Activated CD8-positive, alpha-beta T cell treated with anti-CD3 and anti-CD28 coated beads for 36 hours (primary cell): ENCODE data around the gene ALAD. TPM values are rescaled to one million over a fixed set of nuclear protein-coding genes. Genes with fewer than 3 reads are reported as not detected.

ENCODE experiments used
- ATAC-seq: fragments of 200-7000 bp; cut with Tn5 transposase; one replicate; pipeline ENCODE4 v1.10.0; 2021; ENCODE audit warnings: mild to moderate bottlenecking, moderate library complexity
- CTCF ChIA-PET: fragments of 350-600 bp; sonication (Branson Sonifier 250); formaldehyde crosslinking; loops from one replicate; lab custom pipeline; 2021; ENCODE audit warnings: antibody characterized with exemption; lab: Charles Lee
- POLR2A ChIA-PET: fragments of 350-600 bp; sonication (Branson Sonifier 250); formaldehyde crosslinking; loops from one replicate; lab custom pipeline; 2021; ENCODE audit warnings: antibody characterized with exemption; lab: Charles Lee
- DNase-seq: peaks from one replicate; pipeline ENCODE4 v3.0.0-alpha.2; 2020
- H3K27ac Mint-ChIP-seq: one replicate; pipeline ENCODE4 v1.8.0; 2021; ENCODE audit warnings: mild to moderate bottlenecking, mixed read lengths
- H3K27me3 Mint-ChIP-seq: one replicate; pipeline ENCODE4 v1.8.0; 2021; ENCODE audit warnings: mixed read lengths
- H3K36me3 Mint-ChIP-seq: one replicate; pipeline ENCODE4 v1.8.0; 2021; ENCODE audit warnings: low read depth, mixed read lengths
- H3K4me1 Mint-ChIP-seq: one replicate; pipeline ENCODE4 v1.8.0; 2021; ENCODE audit warnings: low read depth, mixed read lengths
- H3K4me3 Mint-ChIP-seq: one replicate; pipeline ENCODE4 v1.8.0; 2021; ENCODE audit warnings: mild to moderate bottlenecking, moderate library complexity, mixed read lengths
- H3K9me3 Mint-ChIP-seq: one replicate; pipeline ENCODE4 v1.8.0; 2021; ENCODE audit warnings: mixed read lengths
- intact Hi-C: fragments of 100-400 bp; cut with micrococcal nuclease; formaldehyde crosslinking; loops from one replicate; pipeline ENCODE4 v1.10.0; 2022
- total RNA-seq, 2 experiments: library from RNA; stranded (reverse); gene quantifications; one replicate each; pipeline ENCODE4 v1.2.3, GENCODE V29; 2021
- TF ChIP-seq, protein P1 (sequence below): fragments of 200-600 bp; IDR thresholded peaks from one replicate; pipeline ENCODE4 v1.8.0; 2022; ENCODE audit warnings: antibody characterized with exemption, mild to moderate bottlenecking

ALAD gene
- total RNA-seq, 2 experiments from 2014 or later: 16.2 to 16.3 TPM

GRCh38 chr9:113341712-113342410 is 59.2 kb downstream of the ALAD start:
- ChIA-PET CTCF (interaction anchor here (1.4 kb wide), 1 partner anchor 29 kb away, joined by 3 read pairs; no protein-coding TSS in a partner anchor), POLR2A (interaction anchor here (1.2 to 2.8 kb wide), 2 partner anchors 8 to 62 kb away, joined by 3 to 12 read pairs; no protein-coding TSS in a partner anchor)
- intact Hi-C loops: loop anchor here (10.0 kb wide), 1 partner anchor 67 kb away; the partner anchor contains the start of genes CDC26 and PRPF4
- Mint-ChIP-seq H3K27me3 (no peaks in the 10 kb centered on the region), H3K4me3 (peak overlapping the region; percentile 0), H3K36me3 (no peaks in the 10 kb centered on the region), H3K27ac (no peak overlapping the region), H3K9me3 (no peaks in the 10 kb centered on the region), H3K4me1 (peaks cover 34% of the 10 kb centered on the region)
- ATAC-seq (no peak), DNase-seq (peak; percentile 24)
- TF ChIP-seq, protein P1, sequence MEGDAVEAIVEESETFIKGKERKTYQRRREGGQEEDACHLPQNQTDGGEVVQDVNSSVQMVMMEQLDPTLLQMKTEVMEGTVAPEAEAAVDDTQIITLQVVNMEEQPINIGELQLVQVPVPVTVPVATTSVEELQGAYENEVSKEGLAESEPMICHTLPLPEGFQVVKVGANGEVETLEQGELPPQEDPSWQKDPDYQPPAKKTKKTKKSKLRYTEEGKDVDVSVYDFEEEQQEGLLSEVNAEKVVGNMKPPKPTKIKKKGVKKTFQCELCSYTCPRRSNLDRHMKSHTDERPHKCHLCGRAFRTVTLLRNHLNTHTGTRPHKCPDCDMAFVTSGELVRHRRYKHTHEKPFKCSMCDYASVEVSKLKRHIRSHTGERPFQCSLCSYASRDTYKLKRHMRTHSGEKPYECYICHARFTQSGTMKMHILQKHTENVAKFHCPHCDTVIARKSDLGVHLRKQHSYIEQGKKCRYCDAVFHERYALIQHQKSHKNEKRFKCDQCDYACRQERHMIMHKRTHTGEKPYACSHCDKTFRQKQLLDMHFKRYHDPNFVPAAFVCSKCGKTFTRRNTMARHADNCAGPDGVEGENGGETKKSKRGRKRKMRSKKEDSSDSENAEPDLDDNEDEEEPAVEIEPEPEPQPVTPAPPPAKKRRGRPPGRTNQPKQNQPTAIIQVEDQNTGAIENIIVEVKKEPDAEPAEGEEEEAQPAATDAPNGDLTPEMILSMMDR: no peak

DNA sequence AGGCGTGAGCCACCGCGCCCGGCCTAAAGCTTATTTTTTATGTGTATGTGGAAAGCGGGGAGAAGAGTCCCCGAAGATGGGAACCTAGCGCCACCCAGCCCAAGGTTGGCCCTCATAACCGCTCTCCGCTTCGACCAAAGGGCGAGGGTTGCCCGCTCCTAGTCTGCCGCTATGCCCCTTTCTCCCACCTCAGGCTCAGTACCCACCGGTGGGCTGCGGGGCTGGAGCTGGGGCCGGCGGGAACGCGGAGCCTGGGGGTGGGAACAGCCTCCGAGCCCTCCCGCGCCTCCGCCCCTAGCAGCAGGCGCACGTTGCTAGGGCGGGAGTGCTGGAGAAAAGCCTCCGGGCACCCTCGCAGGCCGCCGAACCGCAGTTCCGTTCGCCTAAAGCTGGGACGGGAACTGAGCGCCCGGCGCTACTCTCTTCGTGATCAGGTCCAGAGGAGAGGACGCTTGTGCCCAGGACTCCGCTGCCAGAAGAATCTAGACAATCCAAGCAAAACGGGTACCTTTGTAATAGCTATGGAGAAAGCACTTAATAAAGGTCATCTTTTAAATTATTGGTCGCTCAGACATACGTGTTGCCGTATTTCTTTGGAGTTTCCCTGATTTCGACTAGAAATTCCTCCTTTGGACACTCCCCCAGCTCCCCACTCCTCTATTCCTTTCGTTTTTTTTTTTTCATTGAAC is 60.9 kb downstream of the ALAD start, which contains the start of gene WDR31:
Gene WDR31, minus strand, starts transcription at position 265 of the 689 bp plus-strand sequence. CDS start 8,253 bp downstream, outside the sequence.
- H3K27ac Mint-ChIP-seq: no peak within 1 kb of the TSS
- ATAC-seq (peak; percentile 97), DNase-seq (peak; percentile 81)
- no peaks in the 10 kb centered on the region for H3K9me3 Mint-ChIP-seq
- H3K36me3 Mint-ChIP-seq: no peaks in the 10 kb centered on the region
- intact Hi-C loops: loop anchor here (10.0 kb wide), 1 partner anchor 65 kb away; the partner anchor contains the start of genes CDC26 and PRPF4
- ChIA-PET CTCF (interaction anchor here (0.7 to 2.5 kb wide), 11 partner anchors 9 to 318 kb away, joined by 3 to 14 read pairs (median 4); partner anchors contain the start of genes ALAD, BSPRY, CDC26 and PRPF4), POLR2A (interaction anchor here (0.7 to 2.8 kb wide), 7 partner anchors 9 to 120 kb away, joined by 3 to 12 read pairs (median 4); partner anchors contain the start of genes C9orf43, CDC26, POLE3 and PRPF4)
- peaks cover 28% of the 10 kb centered on the region for H3K4me1 Mint-ChIP-seq
- H3K4me3 Mint-ChIP-seq: peak within 1 kb of the TSS; percentile 75
- H3K27me3 Mint-ChIP-seq: no peaks in the 10 kb centered on the region
- TF ChIP-seq, protein P1: no peak

- ChIA-PET CTCF (no interaction called here), POLR2A (interaction anchor here (1.3 kb wide), 1 partner anchor 10 kb away, joined by 3 read pairs; no protein-coding TSS in a partner anchor)
- no peaks in the 10 kb centered on the region for H3K9me3 Mint-ChIP-seq
- H3K4me3 Mint-ChIP-seq: no peak overlapping the region
- H3K36me3 Mint-ChIP-seq: no peaks in the 10 kb centered on the region
- no peak overlapping the region for H3K27ac Mint-ChIP-seq
- TF ChIP-seq, protein P1: no peak
- intact Hi-C loops: no loop called here
- H3K4me1 Mint-ChIP-seq: peaks cover 22% of the 10 kb centered on the region
- no peaks in the 10 kb centered on the region for H3K27me3 Mint-ChIP-seq
- DNase-seq: no peak
- ATAC-seq: no peak
Measured at GRCh38 chr9:113337714-113338113, 63.4 kb downstream of the ALAD start.

Other genes starting within 250 kb of the ALAD start
- 10 to 100 TPM; 32.5 to 33.7 TPM for gene FKBP15, start 180.0 kb downstream of the ALAD start, total RNA-seq
- 10 to 100 TPM; 18.3 to 19.2 TPM for gene SLC31A1, start 179.7 kb downstream of the ALAD start, total RNA-seq
- gene CDC26, start 125.7 kb downstream of the ALAD start, total RNA-seq: 10 to 100 TPM; 28.0 to 30.4 TPM
- 10 to 100 TPM; 52.9 to 56.5 TPM for gene PRPF4, start 125.6 kb downstream of the ALAD start, total RNA-seq
- under 1 TPM in 1 of 2 experiments, not detected in 1; 0.27 TPM for gene RNF183, start 97.9 kb downstream of the ALAD start, total RNA-seq
- gene WDR31, start 61.0 kb downstream of the ALAD start, total RNA-seq: 1 to 10 TPM; 1.3 to 1.4 TPM
- 1 to 10 TPM; 8.2 to 9.1 TPM for gene BSPRY, start 51.7 kb downstream of the ALAD start, total RNA-seq
- 10 to 100 TPM; 11.6 to 13.3 TPM for gene HDHD3, start 24.3 kb downstream of the ALAD start, total RNA-seq
- 10 to 100 TPM; 49.0 to 50.9 TPM for gene POLE3, start 9.4 kb upstream of the ALAD start, total RNA-seq
- under 1 TPM; 0.74 to 0.83 TPM for gene C9orf43, start 9.5 kb upstream of the ALAD start, total RNA-seq
- 10 to 100 TPM; 51.0 to 51.5 TPM for gene RGS3, start 62.4 kb upstream of the ALAD start, total RNA-seq